Upper lobe of left lung (tissue), 6 donors: Measurements from ENCODE around the gene AGO3. TPM values are rescaled to one million over a fixed set of nuclear protein-coding genes. Genes with fewer than 3 reads are reported as not detected.

Source experiments
- ATAC-seq, 2 donors: fragments of 200-7000 bp; cut with Tn5 transposase; one replicate each; pipeline ENCODE4 v1.9.1; 2022; ENCODE audit warnings: mild to moderate bottlenecking in 2 of 2, moderate library complexity in 2 of 2; ENCODE audit not compliant: low FRiP score in 2 of 2
- DNase-seq, 2 donors: peaks; one replicate each; pipeline ENCODE4 v3.0.0-alpha.2; 2019 to 2020
- H3K27ac ChIP-seq, 4 donors: fragments of 200-600 bp; sonication (generic); one replicate each; pipeline ENCODE4 v1.5.1; 2016 to 2019
- H3K27me3 ChIP-seq, 4 donors: fragments of 200-600 bp; sonication (generic); one replicate each; pipeline ENCODE4 v1.5.1; 2017 to 2019
- H3K36me3 ChIP-seq, 4 donors: fragments of 200-600 bp; sonication (generic); one replicate each; pipeline ENCODE4 v1.5.1; 2016 to 2019
- H3K4me1 ChIP-seq, 4 donors: fragments of 200-600 bp; sonication (generic); one replicate each; pipeline ENCODE4 v1.5.1; 2018 to 2019
- H3K4me3 ChIP-seq, 4 donors: fragments of 200-600 bp; sonication (generic); one replicate each; pipeline ENCODE4 v1.5.1; 2017 to 2019; ENCODE audit warnings: mild to moderate bottlenecking in 2 of 4, moderate library complexity in 1 of 4
- H3K9me3 ChIP-seq, 4 donors: fragments of 200-600 bp; sonication (generic); one replicate each; pipeline ENCODE4 v1.5.1; 2018 to 2019
- CTCF ChIP-seq, 6 experiments: fragments of 450-650 bp in 4 of 6; fragments of 200-600 bp in 2 of 6; sonication (generic) in 2 of 6; IDR thresholded peaks; one replicate each; pipeline ENCODE4 v1.5.1; 2016 to 2019; ENCODE audit warnings: antibody characterized with exemption in 6 of 6
- EP300 ChIP-seq, 4 donors: sonication (generic); formaldehyde crosslinking; IDR thresholded peaks; one replicate each; pipeline ENCODE4 v1.5.1; 2017; ENCODE audit warnings: antibody characterized with exemption in 4 of 4, control low read depth in 2 of 4
- POLR2A ChIP-seq, 4 donors: fragments of 450-650 bp; IDR thresholded peaks; one replicate each; pipeline ENCODE4 v1.5.1; 2016 to 2017; ENCODE audit warnings: antibody characterized with exemption in 4 of 4, mild to moderate bottlenecking in 2 of 4
- POLR2AphosphoS5 ChIP-seq, 2 donors: sonication (generic); formaldehyde crosslinking; IDR thresholded peaks; one replicate each; pipeline ENCODE4 v1.5.1; 2017; ENCODE audit warnings: antibody characterized with exemption in 2 of 2
- WGBS, 2 donors: methylation state at CpG; one replicate each; pipeline ENCODE4 v1.1.5; 2017 to 2018; 5-methylcytosine and 5-hydroxymethylcytosine counted together
- total RNA-seq, 6 donors: library from RNA; depleted of rRNA in 4 of 6; stranded (reverse); fragments of >200 nt in 4 of 6; gene quantifications; one replicate each; pipeline versions ENCODE4 v1.1.0 to v1.2.1, GENCODE V29; 2016 to 2021
- donor health status: DM: no; HTN: no; CAD: no; lungs with moderate emphysema.
- donor health status: DM: no; HTN: yes; CAD: no; lungs with severe emphysema.

Gene AGO3
- total RNA-seq, result 10 to 100 TPM; 13.8 to 32.5 (median 29.6) TPM

GRCh38 chr1:35930593-35931445 is at the start of gene AGO3:
Gene AGO3 (plus strand): TSS chr1:35931105. CDS start chr1:35931427, 322 bp downstream.
- WGBS, 2 donors, result 0% methylated on average over 3 to 30 of the region's 112 CpGs
- Histone ChIP-seq H3K27me3 (no peaks in the 10 kb centered on the region), H3K27ac (peak within 1 kb of the TSS; percentile 98 to 99 (median 98)), H3K4me1 (peaks cover 19 to 37% (median 27%) of the 10 kb centered on the region in 4 donors), H3K9me3 (no peaks in the 10 kb centered on the region), H3K4me3 (peak within 1 kb of the TSS; percentile 50 to 92 (median 76)), H3K36me3 (no peaks in the 10 kb centered on the region)
- TF ChIP-seq EP300 (IDR thresholded peaks at IDR 0.05) (peak in 1 of 4 donors; percentile 9), POLR2AphosphoS5 (IDR thresholded peaks at IDR 0.05) (peak; percentile 53 to 76), CTCF (IDR thresholded peaks at IDR 0.05) (peak in 4 of 6 experiments; percentile 9 to 20 (median 16)), POLR2A (IDR thresholded peaks at IDR 0.05) (peak; percentile 33 to 98 (median 80))
- DNase-seq (peak; percentile 89 to 98), ATAC-seq (peak; percentile 95 to 97)

GRCh38 chr1:35881850-35882273 is 49.0 kb upstream of the AGO3 start:
- no peaks in the 10 kb centered on the region for H3K36me3 ChIP-seq
- 34 to 37% methylated on average over 4 of the region's 4 CpGs for WGBS, 2 donors
- H3K27ac ChIP-seq, result no peak overlapping the region
- no peak overlapping the region for H3K4me3 ChIP-seq
- DNase-seq (no peak), ATAC-seq (no peak)
- H3K27me3 ChIP-seq, result no peaks in the 10 kb centered on the region
- peaks cover 25 to 40% (median 26%) of the 10 kb centered on the region in 4 donors for H3K4me1 ChIP-seq
- no peaks in the 10 kb centered on the region for H3K9me3 ChIP-seq
- no peak for TF ChIP-seq POLR2A (IDR thresholded peaks at IDR 0.05)

- H3K4me3 ChIP-seq, result peak overlapping the region in 3 of 4 donors; percentile 77 to 98 (median 96)
- no peaks in the 10 kb centered on the region for H3K9me3 ChIP-seq
- peaks cover 30 to 47% (median 33%) of the 10 kb centered on the region in 4 donors for H3K4me1 ChIP-seq
- TF ChIP-seq EP300 (IDR thresholded peaks at IDR 0.05), result no peak
- no peak for TF ChIP-seq CTCF (IDR thresholded peaks at IDR 0.05)
- no peaks in the 10 kb centered on the region for H3K27me3 ChIP-seq
- peak overlapping the region in 2 of 4 donors; percentile 2 to 93 for H3K27ac ChIP-seq
- 56% methylated on average over 16 of the region's 16 CpGs for WGBS, 2 donors
- ATAC-seq (no peak), DNase-seq (no peak)
- no peaks in the 10 kb centered on the region for H3K36me3 ChIP-seq
Observed at GRCh38 chr1:35882586-35882944, 48.3 kb upstream of the AGO3 start.

- peak; percentile 97 to 98 for ATAC-seq
Observed at GRCh38 chr1:35882945-35883634, 47.8 kb upstream of the AGO3 start, which contains the start of gene AGO1. Gene AGO1 (plus strand): TSS chr1:35883209. CDS start chr1:35883422, 213 bp downstream.

More at GRCh38 chr1:35882945-35883634, 47.8 kb upstream of the AGO3 start, which contains the start of gene AGO1:
- Histone ChIP-seq H3K36me3 (no peaks in the 10 kb centered on the region), H3K9me3 (no peaks in the 10 kb centered on the region), H3K27me3 (no peaks in the 10 kb centered on the region), H3K27ac (peak within 1 kb of the TSS; percentile 54 to 93 (median 82)), H3K4me3 (peak within 1 kb of the TSS; percentile 77 to 98 (median 96)), H3K4me1 (peaks cover 30 to 52% (median 36%) of the 10 kb centered on the region in 4 donors)
- DNase-seq, result peak; percentile 97 to 99
- 0 to 2% methylated on average over 12 to 25 of the region's 58 CpGs for WGBS, 2 donors
- TF ChIP-seq POLR2A (IDR thresholded peaks at IDR 0.05) (peak in 3 of 4 donors; percentile 57 to 94 (median 86)), EP300 (IDR thresholded peaks at IDR 0.05) (no peak), CTCF (IDR thresholded peaks at IDR 0.05) (peak; percentile 97 to 99 (median 99)), POLR2AphosphoS5 (IDR thresholded peaks at IDR 0.05) (peak; percentile 47 to 84)
